HepG2 (cell line): Measurements from ENCODE around the gene TTC28. TPM values are rescaled to one million over a fixed set of nuclear protein-coding genes. Genes with fewer than 3 reads are reported as not detected.

Experiments used
- CEBPZ ChIP-seq: IDR thresholded peaks from 2 replicates; pipeline ENCODE4 v1.6.1; 2012; ENCODE audit warnings: low read length, improper control_type of control experiment
- HBP1 ChIP-seq: IDR thresholded peaks from 2 replicates; pipeline ENCODE4 v1.6.1; 2016; ENCODE audit warnings: low read depth, control low read depth
- JARID2 ChIP-seq: sonication (generic); formaldehyde crosslinking; IDR thresholded peaks from 2 replicates; pipeline ENCODE4 v1.8.1; 2023; ENCODE audit warnings: missing genetic modification reagents, inconsistent platforms; ENCODE audit not compliant: insufficient replicate concordance
- MED8 ChIP-seq: sonication (generic); formaldehyde crosslinking; IDR thresholded peaks from 2 replicates; pipeline ENCODE4 v1.8.1; 2023; ENCODE audit warnings: mild to moderate bottlenecking, missing genetic modification reagents; ENCODE audit not compliant: insufficient replicate concordance
- PAXIP1 ChIP-seq: sonication (generic); formaldehyde crosslinking; conservative IDR thresholded peaks from 2 replicates; pipeline ENCODE4 v1.4.0; 2020; ENCODE audit warnings: mild to moderate bottlenecking, missing genetic modification reagents, moderate library complexity
- POLR2AphosphoS5 ChIP-seq: IDR thresholded peaks from 2 replicates; pipeline ENCODE4 v1.6.1; 2012; ENCODE audit warnings: low read depth, low read length
- SKIL ChIP-seq: sonication (generic); formaldehyde crosslinking; IDR thresholded peaks from 2 replicates; pipeline ENCODE4 v1.8.0; 2022; ENCODE audit warnings: missing genetic modification reagents, mild to moderate bottlenecking, moderate library complexity, borderline replicate concordance
- TBL1XR1 ChIP-seq: fragments of 150-350 bp; IDR thresholded peaks from 2 replicates; pipeline ENCODE4 v1.6.1; 2014; ENCODE audit warnings: borderline replicate concordance, low read length; ENCODE audit not compliant: partially characterized antibody
- TEF ChIP-seq: sonication (generic); formaldehyde crosslinking; IDR thresholded peaks from 2 replicates; pipeline ENCODE4 v1.5.0; 2020; ENCODE audit warnings: missing genetic modification reagents
- TFDP1 ChIP-seq: IDR thresholded peaks from 2 replicates; pipeline ENCODE4 v1.6.1; 2016; ENCODE audit warnings: missing compliant biosample characterization, missing genetic modification reagents, borderline replicate concordance
- ZKSCAN1 ChIP-seq: fragments of 150-350 bp; IDR thresholded peaks from 2 replicates; pipeline ENCODE4 v1.6.1; 2014; ENCODE audit warnings: low read length
- ZNF12 ChIP-seq: sonication (generic); formaldehyde crosslinking; IDR thresholded peaks from 2 replicates; pipeline ENCODE4 v1.5.0; 2020; ENCODE audit warnings: missing genetic modification reagents
- ZNF451 ChIP-seq: sonication (generic); formaldehyde crosslinking; IDR thresholded peaks from 2 replicates; pipeline ENCODE4 v1.5.0; 2020; ENCODE audit warnings: mild to moderate bottlenecking, missing genetic modification reagents
- ZNF530 ChIP-seq: sonication (generic); formaldehyde crosslinking; IDR thresholded peaks from 2 replicates; pipeline ENCODE4 v1.5.0; 2020; ENCODE audit warnings: low read depth, mild to moderate bottlenecking, missing genetic modification reagents
- ZNF576 ChIP-seq: sonication (generic); formaldehyde crosslinking; IDR thresholded peaks from 2 replicates; pipeline ENCODE4 v1.4.0; 2020; ENCODE audit warnings: mild to moderate bottlenecking, missing genetic modification reagents
- ZNF841 ChIP-seq: sonication (generic); formaldehyde crosslinking; IDR thresholded peaks from 2 replicates; pipeline ENCODE4 v1.8.1; 2023; ENCODE audit warnings: missing genetic modification reagents, borderline replicate concordance
- ZNF891 ChIP-seq: sonication (generic); formaldehyde crosslinking; IDR thresholded peaks from 2 replicates; pipeline ENCODE4 v1.5.0; 2020; ENCODE audit warnings: mild to moderate bottlenecking, missing genetic modification reagents
- polyA plus RNA-seq, 8 experiments: library from polyadenylated mRNA; depleted of rRNA in 3 of 8; stranded (reverse) in 7 of 8; unstranded in 1 of 8; fragments of >200 nt; fragmentation: Illumina TruSeq in 4 of 8; extraction: Trizol in 4 of 8; gene quantifications; 2 replicates each; pipeline versions ENCODE4 v1.2.1 to v1.2.3, GENCODE V29; 2011 to 2016; ENCODE audit warnings: low read depth in 4 of 8, missing spikeins in 1 of 8, mixed read lengths in 1 of 8; ENCODE audit not compliant: insufficient read depth in 1 of 8
- total RNA-seq, 5 experiments: library from RNA; depleted of rRNA; stranded (reverse); fragments of >200 nt; fragmentation: Illumina TruSeq; extraction: Trizol; gene quantifications; 2 replicates each; pipeline ENCODE4 v1.2.3, GENCODE V29; 2016; ENCODE audit warnings: low read depth in 1 of 5

Gene TTC28
- total and polyA plus RNA-seq, 2 of the 13 experiments (the other 11 are each of a cell fraction or from before 2014, with no cell fraction given) = 4.2 to 13.1 TPM

GRCh38 chr22:27990879-27991278 is 688.8 kb downstream of the TTC28 start (continued):
- no peak for TF ChIP-seq TBL1XR1
- TF ChIP-seq ZNF12 (CRISPR knock-in tag) = no peak
- no peak for TF ChIP-seq SKIL
- no peak for TF ChIP-seq MED8 (CRISPR knock-in tag)
- TF ChIP-seq POLR2AphosphoS5 = no peak
- no peak for TF ChIP-seq ZNF891 (CRISPR knock-in tag)
- no peak for TF ChIP-seq ZNF576 (CRISPR knock-in tag)
- peak; percentile 17; the same call in 1 of the 2 replicates for TF ChIP-seq TFDP1 (CRISPR knock-in tag)
- no peak for TF ChIP-seq HBP1 (CRISPR knock-in tag)
- TF ChIP-seq JARID2 (CRISPR knock-in tag) = no peak
- TF ChIP-seq ZNF451 (CRISPR knock-in tag) = no peak
- no peak for TF ChIP-seq PAXIP1 (CRISPR knock-in tag)
- peak; percentile 50; the same call in 1 of the 2 replicates for TF ChIP-seq TEF
- 0 out of 2 replicates have a peak, but pooled peaks have one; percentile 35 for TF ChIP-seq ZKSCAN1
- TF ChIP-seq ZNF530 = no peak
- no peak for TF ChIP-seq ZNF841
- no peak for TF ChIP-seq CEBPZ
